ENCODE measurements around the gene RPL13. TPM values are rescaled to one million over a fixed set of nuclear protein-coding genes. Genes with fewer than 3 reads are reported as not detected.

Gene RPL13
- total and polyA plus RNA-seq, 2 of the 8 experiments (the other 6 are each of a cell fraction or from before 2014, with no cell fraction given): 2,162 to 7,384 TPM

DNA sequence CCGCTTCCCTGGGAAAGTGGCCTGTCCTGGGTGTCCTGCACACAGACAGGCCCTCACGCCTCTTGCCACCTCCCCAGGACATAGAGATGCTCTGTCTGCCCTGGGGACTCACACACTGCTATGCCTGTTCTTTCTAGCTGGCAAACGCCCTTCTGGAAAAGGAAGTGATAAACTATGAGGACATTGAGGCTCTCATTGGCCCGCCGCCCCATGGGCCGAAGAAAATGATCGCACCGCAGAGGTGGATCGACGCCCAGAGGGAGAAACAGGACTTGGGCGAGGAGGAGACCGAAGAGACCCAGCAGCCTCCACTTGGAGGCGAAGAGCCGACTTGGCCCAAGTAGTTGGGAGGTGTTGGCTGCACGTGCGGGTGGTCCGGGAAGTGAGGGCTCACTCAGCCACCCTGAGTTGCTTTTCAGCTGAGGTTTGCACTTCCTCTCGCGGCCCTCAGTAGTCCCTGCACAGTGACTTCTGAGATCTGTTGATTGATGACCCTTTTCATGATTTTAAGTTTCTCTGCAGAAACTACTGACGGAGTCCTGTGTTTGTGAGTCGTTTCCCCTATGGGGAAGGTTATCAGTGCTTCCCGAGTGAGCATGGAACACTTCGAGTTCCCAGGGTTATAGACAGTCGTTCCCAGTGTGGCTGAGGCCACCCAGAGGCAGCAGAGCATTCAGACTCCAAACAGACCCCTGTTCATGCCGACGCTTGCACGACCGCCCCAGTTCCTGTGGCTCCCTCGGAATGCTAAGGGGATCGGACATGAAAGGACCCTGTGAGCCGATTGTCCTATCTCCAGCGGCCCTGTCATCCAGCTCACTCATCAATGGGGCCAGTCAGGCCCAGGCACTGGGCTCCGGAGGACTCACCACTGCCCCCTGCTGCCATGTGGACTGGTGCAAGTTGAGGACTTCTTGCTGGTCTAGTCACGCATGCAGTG lies 3.5 kb upstream of the RPL13 start (continued):
- TF ChIP-seq EZH2 (IDR thresholded peaks at IDR 0.05; ENCODE audit: low read depth, low read length, severe bottlenecking) (no peak), TCF12 (IDR thresholded peaks at IDR 0.05; ENCODE audit: low read depth, low read length) (no peak), BACH1 (IDR thresholded peaks at IDR 0.05; ENCODE audit: low read length) (no peak), KDM4A (IDR thresholded peaks at IDR 0.05; ENCODE audit: low read depth, low read length, severe bottlenecking) (no peak), TEAD4 (IDR thresholded peaks at IDR 0.05; ENCODE audit: low read depth, low read length) (peak; percentile 21; the same call in 1 of the 2 replicates), GABPA (IDR thresholded peaks at IDR 0.05; ENCODE audit: borderline replicate concordance, insufficient read depth, low read length) (peak; percentile 81; the same call in 1 of the 2 replicates), FOSL1 (IDR thresholded peaks at IDR 0.05; ENCODE audit: insufficient read depth, low read depth, low read length) (no peak), TAF1 (IDR thresholded peaks at IDR 0.05; ENCODE audit: low read depth, low read length) (0 out of 2 replicates have a peak, but pooled peaks have one; percentile 11), CREB1 (IDR thresholded peaks at IDR 0.05) (peak; percentile 38), RBBP5 (IDR thresholded peaks at IDR 0.05; ENCODE audit: borderline replicate concordance, low read depth, low read length) (no peak), SUZ12 (IDR thresholded peaks at IDR 0.05; ENCODE audit: low read length) (no peak), CHD2 (IDR thresholded peaks at IDR 0.05; ENCODE audit: low read length) (no peak), ASH2L (IDR thresholded peaks at IDR 0.05; ENCODE audit: low read length) (no peak), HDAC2 (IDR thresholded peaks at IDR 0.05; ENCODE audit: borderline replicate concordance in 1 of 2, low read depth in 2 of 2, low read length in 2 of 2) (no peak), SIRT6 (IDR thresholded peaks at IDR 0.05; ENCODE audit: low read length) (no peak), POLR2AphosphoS5 (IDR thresholded peaks at IDR 0.05; ENCODE audit: low read depth, low read length) (no peak), SP4 (IDR thresholded peaks at IDR 0.05; ENCODE audit: low read length) (no peak), SIX5 (IDR thresholded peaks at IDR 0.05; ENCODE audit: low read depth, low read length) (no peak), CEBPB (IDR thresholded peaks at IDR 0.05; ENCODE audit: low read depth, low read length) (no peak)
- TF ChIP-seq, protein P1, sequence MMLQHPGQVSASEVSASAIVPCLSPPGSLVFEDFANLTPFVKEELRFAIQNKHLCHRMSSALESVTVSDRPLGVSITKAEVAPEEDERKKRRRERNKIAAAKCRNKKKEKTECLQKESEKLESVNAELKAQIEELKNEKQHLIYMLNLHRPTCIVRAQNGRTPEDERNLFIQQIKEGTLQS (IDR thresholded peaks at IDR 0.05; ENCODE audit: insufficient read depth, low read depth, low read length): no peak
- TF ChIP-seq, protein P2, sequence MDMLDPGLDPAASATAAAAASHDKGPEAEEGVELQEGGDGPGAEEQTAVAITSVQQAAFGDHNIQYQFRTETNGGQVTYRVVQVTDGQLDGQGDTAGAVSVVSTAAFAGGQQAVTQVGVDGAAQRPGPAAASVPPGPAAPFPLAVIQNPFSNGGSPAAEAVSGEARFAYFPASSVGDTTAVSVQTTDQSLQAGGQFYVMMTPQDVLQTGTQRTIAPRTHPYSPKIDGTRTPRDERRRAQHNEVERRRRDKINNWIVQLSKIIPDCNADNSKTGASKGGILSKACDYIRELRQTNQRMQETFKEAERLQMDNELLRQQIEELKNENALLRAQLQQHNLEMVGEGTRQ (IDR thresholded peaks at IDR 0.05; ENCODE audit: low read length): 0 out of 2 replicates have a peak, but pooled peaks have one; percentile 7
- TF ChIP-seq, protein P3, sequence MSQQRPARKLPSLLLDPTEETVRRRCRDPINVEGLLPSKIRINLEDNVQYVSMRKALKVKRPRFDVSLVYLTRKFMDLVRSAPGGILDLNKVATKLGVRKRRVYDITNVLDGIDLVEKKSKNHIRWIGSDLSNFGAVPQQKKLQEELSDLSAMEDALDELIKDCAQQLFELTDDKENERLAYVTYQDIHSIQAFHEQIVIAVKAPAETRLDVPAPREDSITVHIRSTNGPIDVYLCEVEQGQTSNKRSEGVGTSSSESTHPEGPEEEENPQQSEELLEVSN (IDR thresholded peaks at IDR 0.05): no peak

All from H1 (cell line).